ENCODE measurements around the gene EPS8L1. TPM values are rescaled to one million over a fixed set of nuclear protein-coding genes. Genes with fewer than 3 reads are reported as not detected.
"Not testable (repeated sequence)": the region's sequence is repeated elsewhere in the genome, so short reads cannot be mapped to it uniquely, and the experiment has no call there.

The EPS8L1 gene
- total RNA-seq, 1 experiment from 2014 or later = 7.3 TPM

- no peak for DNase-seq (ENCODE audit: low read depth)
Observed at GRCh38 chr19:55094456-55095259, 19.0 kb downstream of the EPS8L1 start.

- DNase-seq (ENCODE audit: low read depth) = no peak
Observed at GRCh38 chr19:55095260-55096060, 19.8 kb downstream of the EPS8L1 start.

- no peak for DNase-seq (ENCODE audit: low read depth)
Observed at GRCh38 chr19:55096061-55096701, 20.5 kb downstream of the EPS8L1 start.

GRCh38 chr19:55097864-55098715 lies 22.4 kb downstream of the EPS8L1 start:
- no peak for DNase-seq (ENCODE audit: low read depth)

GRCh38 chr19:55098716-55099556 lies 23.3 kb downstream of the EPS8L1 start:
- no peak for DNase-seq (ENCODE audit: low read depth)

- no peak for DNase-seq (ENCODE audit: low read depth)
Observed at GRCh38 chr19:55099557-55100506, 24.2 kb downstream of the EPS8L1 start.

GRCh38 chr19:55101261-55101660 lies 25.6 kb downstream of the EPS8L1 start:
- no peak for DNase-seq (ENCODE audit: low read depth)

- no peak for DNase-seq (ENCODE audit: low read depth)
Observed at GRCh38 chr19:55103190-55103589, 27.5 kb downstream of the EPS8L1 start.

GRCh38 chr19:55105237-55105636 lies 29.6 kb downstream of the EPS8L1 start:
- DNase-seq (ENCODE audit: low read depth) = no peak

- DNase-seq (ENCODE audit: low read depth) = no peak
Observed at GRCh38 chr19:55106591-55106990, 30.9 kb downstream of the EPS8L1 start.

- DNase-seq (ENCODE audit: low read depth) = not testable (repeated sequence)
Observed at GRCh38 chr19:55107252-55107651, 31.6 kb downstream of the EPS8L1 start.

GRCh38 chr19:55109527-55110291 lies 34.0 kb downstream of the EPS8L1 start:
- DNase-seq (ENCODE audit: low read depth) = no peak

- DNase-seq (ENCODE audit: low read depth) = no peak
Observed at GRCh38 chr19:55111238-55111831, 35.7 kb downstream of the EPS8L1 start.

GRCh38 chr19:55112246-55112776 lies 36.6 kb downstream of the EPS8L1 start:
- DNase-seq (ENCODE audit: low read depth) = no peak

- DNase-seq (ENCODE audit: low read depth) = no peak
Observed at GRCh38 chr19:55112777-55113569, 37.3 kb downstream of the EPS8L1 start.

GRCh38 chr19:55113570-55114039 lies 37.9 kb downstream of the EPS8L1 start:
- peak; percentile 39 for DNase-seq (ENCODE audit: low read depth)

All from HT1080 (cell line).